Astrocyte of the cerebellum (primary cell): ENCODE measurements around the gene LGR4.

Source experiments
- DNase-seq: peaks from one replicate; pipeline ENCODE4 v3.0.0-alpha.2; 2011; ENCODE audit warnings: low read depth
- H3K4me3 ChIP-seq: 2 replicates; pipeline ENCODE4 v1.5.1; 2011; ENCODE audit warnings: mild to moderate bottlenecking, low read depth, low read length, moderate library complexity
- CTCF ChIP-seq: IDR thresholded peaks from 2 replicates; pipeline ENCODE4 v1.5.1; 2012; ENCODE audit warnings: low read length, low read depth, moderate library complexity, mild to moderate bottlenecking; ENCODE audit errors: missing control alignments
- in situ Hi-C: cut with HindIII; loops from 2 replicates; pipeline ENCODE4 v1.10.0; 2017; ENCODE audit warnings: low sequenced_read_pairs

The LGR4 gene

GRCh38 chr11:27423125-27423524 lies 49.5 kb downstream of the LGR4 start:
- in situ Hi-C loops: no loop called here
- TF ChIP-seq CTCF: no peak
- DNase-seq: no peak
- no peak overlapping the region for H3K4me3 ChIP-seq

GRCh38 chr11:27421819-27422494 lies 50.6 kb downstream of the LGR4 start:
- in situ Hi-C loops: no loop called here

GRCh38 chr11:27420722-27421572 lies 51.6 kb downstream of the LGR4 start:
- no peak overlapping the region for H3K4me3 ChIP-seq
- TF ChIP-seq CTCF: no peak
- no peak for DNase-seq
- in situ Hi-C loops: no loop called here

More at GRCh38 chr11:27421819-27422494, 50.6 kb downstream of the LGR4 start:
- DNase-seq: no peak
- TF ChIP-seq CTCF: no peak
- no peak overlapping the region for H3K4me3 ChIP-seq

- H3K4me3 ChIP-seq: no peak overlapping the region
- in situ Hi-C loops: no loop called here
- DNase-seq: no peak
- no peak for TF ChIP-seq CTCF
These were observed 52.4 kb downstream of the LGR4 start for GRCh38 chr11:27420217-27420616.

GRCh38 chr11:27418356-27418755 lies 54.2 kb downstream of the LGR4 start:
- DNase-seq: no peak
- in situ Hi-C loops: no loop called here
- H3K4me3 ChIP-seq: no peak overlapping the region
- no peak for TF ChIP-seq CTCF

GRCh38 chr11:27416568-27417176 lies 55.9 kb downstream of the LGR4 start:
- no peak overlapping the region for H3K4me3 ChIP-seq
- TF ChIP-seq CTCF: no peak
- in situ Hi-C loops: no loop called here
- no peak for DNase-seq
